Esophagus muscularis mucosa (tissue), 3 donors: Measurements from ENCODE around the gene ZNF783.

Source experiments
- POLR2A ChIP-seq: fragments of 450-650 bp; IDR thresholded peaks from one replicate; pipeline ENCODE4 v1.6.1; 2017; ENCODE audit warnings: antibody characterized with exemption, moderate library complexity, mild to moderate bottlenecking, low read depth
- TF ChIP-seq, protein P1 (sequence below), 3 experiments: fragments of 200-600 bp in 2 of 3; fragments of 450-650 bp in 1 of 3; sonication (generic) in 2 of 3; IDR thresholded peaks; one replicate each; pipeline ENCODE4 v1.5.1; 2017 to 2019; ENCODE audit warnings: antibody characterized with exemption in 3 of 3, mild to moderate bottlenecking in 2 of 3, moderate library complexity in 1 of 3

DNA sequence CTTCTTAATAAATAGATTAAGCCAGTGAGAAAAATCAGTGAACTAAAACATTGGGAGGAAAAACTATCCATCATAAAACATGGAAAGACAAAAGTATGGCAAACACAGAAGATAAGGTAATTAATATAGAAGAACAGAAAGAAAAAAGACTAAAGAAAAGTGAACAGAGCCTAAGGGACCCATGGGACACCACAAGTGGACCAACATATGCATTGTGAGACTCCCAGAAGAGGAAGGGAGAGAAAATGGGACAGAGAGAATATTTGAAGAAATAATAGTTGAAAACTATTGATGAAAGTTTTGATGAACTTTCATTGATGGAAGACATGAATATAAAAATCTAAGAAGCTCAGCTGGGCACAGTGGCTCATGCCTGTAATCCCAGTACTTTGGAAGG is 71.3 kb downstream of the ZNF783 start:
- no peak for TF ChIP-seq POLR2A
- TF ChIP-seq, protein P1, sequence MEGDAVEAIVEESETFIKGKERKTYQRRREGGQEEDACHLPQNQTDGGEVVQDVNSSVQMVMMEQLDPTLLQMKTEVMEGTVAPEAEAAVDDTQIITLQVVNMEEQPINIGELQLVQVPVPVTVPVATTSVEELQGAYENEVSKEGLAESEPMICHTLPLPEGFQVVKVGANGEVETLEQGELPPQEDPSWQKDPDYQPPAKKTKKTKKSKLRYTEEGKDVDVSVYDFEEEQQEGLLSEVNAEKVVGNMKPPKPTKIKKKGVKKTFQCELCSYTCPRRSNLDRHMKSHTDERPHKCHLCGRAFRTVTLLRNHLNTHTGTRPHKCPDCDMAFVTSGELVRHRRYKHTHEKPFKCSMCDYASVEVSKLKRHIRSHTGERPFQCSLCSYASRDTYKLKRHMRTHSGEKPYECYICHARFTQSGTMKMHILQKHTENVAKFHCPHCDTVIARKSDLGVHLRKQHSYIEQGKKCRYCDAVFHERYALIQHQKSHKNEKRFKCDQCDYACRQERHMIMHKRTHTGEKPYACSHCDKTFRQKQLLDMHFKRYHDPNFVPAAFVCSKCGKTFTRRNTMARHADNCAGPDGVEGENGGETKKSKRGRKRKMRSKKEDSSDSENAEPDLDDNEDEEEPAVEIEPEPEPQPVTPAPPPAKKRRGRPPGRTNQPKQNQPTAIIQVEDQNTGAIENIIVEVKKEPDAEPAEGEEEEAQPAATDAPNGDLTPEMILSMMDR (IDR thresholded peaks at IDR 0.05), result no peak
